ENCODE data around the gene COL26A1. TPM values are rescaled to one million over a fixed set of nuclear protein-coding genes. Genes with fewer than 3 reads are reported as not detected.

Gene COL26A1
- total RNA-seq, 1 experiment from 2014 or later: 0.43 TPM

- DNase-seq (ENCODE audit: low spot score): no peak
- no TSS peak for BruUV-seq (replicated peaks)
- H3K9me3 ChIP-seq (ENCODE audit: low read depth, low read length, poor library complexity, severe bottlenecking): no peaks in the 10 kb centered on the region
- TF ChIP-seq, protein P1, sequence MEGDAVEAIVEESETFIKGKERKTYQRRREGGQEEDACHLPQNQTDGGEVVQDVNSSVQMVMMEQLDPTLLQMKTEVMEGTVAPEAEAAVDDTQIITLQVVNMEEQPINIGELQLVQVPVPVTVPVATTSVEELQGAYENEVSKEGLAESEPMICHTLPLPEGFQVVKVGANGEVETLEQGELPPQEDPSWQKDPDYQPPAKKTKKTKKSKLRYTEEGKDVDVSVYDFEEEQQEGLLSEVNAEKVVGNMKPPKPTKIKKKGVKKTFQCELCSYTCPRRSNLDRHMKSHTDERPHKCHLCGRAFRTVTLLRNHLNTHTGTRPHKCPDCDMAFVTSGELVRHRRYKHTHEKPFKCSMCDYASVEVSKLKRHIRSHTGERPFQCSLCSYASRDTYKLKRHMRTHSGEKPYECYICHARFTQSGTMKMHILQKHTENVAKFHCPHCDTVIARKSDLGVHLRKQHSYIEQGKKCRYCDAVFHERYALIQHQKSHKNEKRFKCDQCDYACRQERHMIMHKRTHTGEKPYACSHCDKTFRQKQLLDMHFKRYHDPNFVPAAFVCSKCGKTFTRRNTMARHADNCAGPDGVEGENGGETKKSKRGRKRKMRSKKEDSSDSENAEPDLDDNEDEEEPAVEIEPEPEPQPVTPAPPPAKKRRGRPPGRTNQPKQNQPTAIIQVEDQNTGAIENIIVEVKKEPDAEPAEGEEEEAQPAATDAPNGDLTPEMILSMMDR (conservative IDR thresholded peaks at IDR 0.05; ENCODE audit: low read depth, low read length): no peak
- TF ChIP-seq EZH2 (IDR thresholded peaks at IDR 0.05; ENCODE audit: borderline replicate concordance, low read depth, low read length, poor library complexity, severe bottlenecking): no peak
- no peak overlapping the region for H3K4me3 ChIP-seq (ENCODE audit: low read depth, low read length, poor library complexity, severe bottlenecking)
- no peak overlapping the region for H3K27ac ChIP-seq (ENCODE audit: low read depth, low read length, poor library complexity, severe bottlenecking)
- H3K36me3 ChIP-seq (ENCODE audit: insufficient read depth, low read length, poor library complexity, severe bottlenecking): no peaks in the 10 kb centered on the region
- ChIA-PET CTCF (no interaction called here), POLR2A (ENCODE audit: low non-redundant PET) (no interaction called here)
- H3K27me3 ChIP-seq (replicated peaks; ENCODE audit: insufficient read depth, low read depth, low read length, poor library complexity): no peaks in the 10 kb centered on the region
- no peaks in the 10 kb centered on the region for H3K4me1 ChIP-seq (ENCODE audit: insufficient read depth, low read length, poor library complexity, severe bottlenecking)
- intact Hi-C loops (cut with micrococcal nuclease; ENCODE audit: unreplicated experiment): no loop called here
Observed at GRCh38 chr7:101374990-101375389, 12.3 kb downstream of the COL26A1 start.

- Histone ChIP-seq H3K27ac (ENCODE audit: low read depth, low read length, poor library complexity, severe bottlenecking) (no peak overlapping the region), H3K9me3 (ENCODE audit: low read depth, low read length, poor library complexity, severe bottlenecking) (no peaks in the 10 kb centered on the region), H3K27me3 (replicated peaks; ENCODE audit: insufficient read depth, low read depth, low read length, poor library complexity) (no peaks in the 10 kb centered on the region), H3K4me1 (ENCODE audit: insufficient read depth, low read length, poor library complexity, severe bottlenecking) (no peaks in the 10 kb centered on the region), H3K4me3 (ENCODE audit: low read depth, low read length, poor library complexity, severe bottlenecking) (no peak overlapping the region), H3K36me3 (ENCODE audit: insufficient read depth, low read length, poor library complexity, severe bottlenecking) (no peaks in the 10 kb centered on the region)
- ChIA-PET CTCF (no interaction called here), POLR2A (ENCODE audit: low non-redundant PET) (no interaction called here)
- BruUV-seq (replicated peaks): no TSS peak
- intact Hi-C loops (cut with micrococcal nuclease; ENCODE audit: unreplicated experiment): no loop called here
- no peak for DNase-seq (ENCODE audit: low spot score)
- TF ChIP-seq, protein P1 (conservative IDR thresholded peaks at IDR 0.05; ENCODE audit: low read depth, low read length): no peak
- no peak for TF ChIP-seq EZH2 (IDR thresholded peaks at IDR 0.05; ENCODE audit: borderline replicate concordance, low read depth, low read length, poor library complexity, severe bottlenecking)
Observed at GRCh38 chr7:101376601-101377000, 13.9 kb downstream of the COL26A1 start.

GRCh38 chr7:101377189-101377736 is 14.6 kb downstream of the COL26A1 start:
- Histone ChIP-seq H3K27ac (ENCODE audit: low read depth, low read length, poor library complexity, severe bottlenecking) (no peak overlapping the region), H3K9me3 (ENCODE audit: low read depth, low read length, poor library complexity, severe bottlenecking) (no peaks in the 10 kb centered on the region), H3K27me3 (replicated peaks; ENCODE audit: insufficient read depth, low read depth, low read length, poor library complexity) (no peaks in the 10 kb centered on the region), H3K4me3 (ENCODE audit: low read depth, low read length, poor library complexity, severe bottlenecking) (no peak overlapping the region), H3K36me3 (ENCODE audit: insufficient read depth, low read length, poor library complexity, severe bottlenecking) (no peaks in the 10 kb centered on the region), H3K4me1 (ENCODE audit: insufficient read depth, low read length, poor library complexity, severe bottlenecking) (no peaks in the 10 kb centered on the region)
- no peak for DNase-seq (ENCODE audit: low spot score)
- ChIA-PET POLR2A (ENCODE audit: low non-redundant PET) (no interaction called here), CTCF (no interaction called here)
- TF ChIP-seq, protein P1 (conservative IDR thresholded peaks at IDR 0.05; ENCODE audit: low read depth, low read length): no peak
- no peak for TF ChIP-seq EZH2 (IDR thresholded peaks at IDR 0.05; ENCODE audit: borderline replicate concordance, low read depth, low read length, poor library complexity, severe bottlenecking)
- no TSS peak for BruUV-seq (replicated peaks)
- intact Hi-C loops (cut with micrococcal nuclease; ENCODE audit: unreplicated experiment): no loop called here

Measured in A673 (cell line).